GM12873 (cell line): ENCODE data around the gene RPL13A.

Source experiments
- CTCF ChIP-seq: IDR thresholded peaks from 2 replicates; pipeline ENCODE4 v1.5.1; 2012; ENCODE audit warnings: low read depth, mild to moderate bottlenecking, moderate library complexity, low read length, control low read depth; ENCODE audit not compliant: insufficient read depth; ENCODE audit errors: missing control alignments

RPL13A gene

GRCh38 chr19:49487277-49488045 lies at the start of gene RPL13A:
Gene RPL13A (plus strand): TSS chr19:49487608. CDS start chr19:49487630, 22 bp downstream.
- TF ChIP-seq CTCF: no peak

- TF ChIP-seq CTCF: no peak
Observed at GRCh38 chr19:49438261-49438660, 49.1 kb upstream of the RPL13A start.

- TF ChIP-seq CTCF: no peak
Observed at GRCh38 chr19:49439836-49440235, 47.6 kb upstream of the RPL13A start.

- no peak for TF ChIP-seq CTCF
Observed at GRCh38 chr19:49440439-49441209, 46.8 kb upstream of the RPL13A start.

GRCh38 chr19:49441210-49441959 lies 46.0 kb upstream of the RPL13A start, which contains the start of gene SLC17A7:
Gene SLC17A7 (minus strand): TSS chr19:49441527. CDS start chr19:49441379, 148 bp downstream.
- TF ChIP-seq CTCF: no peak

- no peak for TF ChIP-seq CTCF
Observed at GRCh38 chr19:49441960-49442350, 45.5 kb upstream of the RPL13A start.

- no peak for TF ChIP-seq CTCF
Observed at GRCh38 chr19:49442354-49442753, 45.1 kb upstream of the RPL13A start.
